CD4-positive, alpha-beta T cell treated with Interleukin-4 for 1 hour (primary cell): ENCODE measurements around the gene ABCA1.
"Not testable (repeated sequence)": the region's sequence is repeated elsewhere in the genome, so short reads cannot be mapped to it uniquely, and the experiment has no call there.

Source experiments
- DNase-seq, 2 donors: peaks; one replicate each; pipeline ENCODE4 v3.0.0-alpha.2; 2020 to 2022

The ABCA1 gene

GRCh38 chr9:104948277-104948676 lies 20.3 kb upstream of the ABCA1 start:
- DNase-seq, result no peak

- no peak for DNase-seq
Observed at GRCh38 chr9:104944871-104945270, 16.9 kb upstream of the ABCA1 start.

DNA sequence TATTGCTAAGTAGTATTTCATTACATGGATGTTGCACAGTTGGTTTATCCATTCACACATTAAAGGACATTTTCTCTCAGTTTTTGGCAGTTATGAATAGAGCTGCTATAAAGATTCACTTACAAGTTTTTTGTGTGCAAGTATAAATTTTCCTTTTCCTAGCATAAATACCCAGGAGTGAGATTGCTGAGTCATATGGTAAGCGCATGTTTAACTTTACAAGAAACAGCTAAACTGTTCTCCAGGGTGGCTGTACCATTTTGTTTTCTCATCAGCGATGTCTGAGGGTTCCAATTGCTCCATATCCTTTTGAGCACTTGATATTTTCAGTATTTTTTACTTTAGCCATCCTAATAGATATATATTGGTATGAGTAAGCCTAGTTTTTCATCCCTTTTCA lies 16.4 kb upstream of the ABCA1 start:
- DNase-seq, result no peak

- DNase-seq, result no peak
Observed at GRCh38 chr9:104941597-104941996, 13.6 kb upstream of the ABCA1 start.

- no peak for DNase-seq
Observed at GRCh38 chr9:104936291-104936690, 8.3 kb upstream of the ABCA1 start.

GRCh38 chr9:104935501-104935810 lies 7.5 kb upstream of the ABCA1 start:
- DNase-seq, result not testable (repeated sequence)

DNA sequence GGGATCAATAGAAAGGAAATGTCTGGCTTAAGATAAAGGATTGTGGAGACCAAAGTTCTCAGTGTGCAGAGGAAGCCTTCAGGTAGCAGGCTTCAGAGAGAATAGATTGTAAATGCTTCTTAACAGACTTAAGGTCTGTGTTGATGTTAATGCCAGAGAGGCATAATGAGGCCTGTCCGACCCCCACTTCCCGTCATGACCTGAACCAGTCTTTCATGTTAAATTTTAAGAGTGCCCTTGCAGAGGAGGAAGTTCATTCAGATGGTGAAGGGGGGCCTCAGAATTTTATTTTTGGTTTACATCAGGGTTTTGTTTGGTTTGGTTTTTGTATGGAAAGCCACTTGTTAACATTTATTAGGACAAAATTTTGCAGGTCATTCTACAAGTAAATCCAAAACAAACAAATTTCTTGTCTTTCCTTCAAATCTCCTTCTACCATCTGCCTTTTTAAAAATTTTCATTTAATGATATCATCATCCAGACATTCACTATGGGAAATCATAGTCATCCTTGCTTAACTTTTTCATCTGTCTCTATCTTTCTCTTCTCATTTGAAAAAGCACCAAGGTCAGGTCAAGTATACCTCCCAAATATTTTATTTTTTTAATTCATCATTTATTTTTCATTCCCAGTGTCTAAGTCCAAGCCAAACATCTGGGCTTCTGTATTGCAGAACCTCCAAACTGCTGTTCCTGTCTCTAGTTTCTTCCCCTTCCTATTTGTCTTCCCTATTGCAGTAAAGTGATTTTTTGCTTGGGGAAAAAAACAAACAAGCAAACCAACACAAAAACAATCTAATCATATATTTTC lies 6.9 kb upstream of the ABCA1 start:
- DNase-seq, result no peak

DNA sequence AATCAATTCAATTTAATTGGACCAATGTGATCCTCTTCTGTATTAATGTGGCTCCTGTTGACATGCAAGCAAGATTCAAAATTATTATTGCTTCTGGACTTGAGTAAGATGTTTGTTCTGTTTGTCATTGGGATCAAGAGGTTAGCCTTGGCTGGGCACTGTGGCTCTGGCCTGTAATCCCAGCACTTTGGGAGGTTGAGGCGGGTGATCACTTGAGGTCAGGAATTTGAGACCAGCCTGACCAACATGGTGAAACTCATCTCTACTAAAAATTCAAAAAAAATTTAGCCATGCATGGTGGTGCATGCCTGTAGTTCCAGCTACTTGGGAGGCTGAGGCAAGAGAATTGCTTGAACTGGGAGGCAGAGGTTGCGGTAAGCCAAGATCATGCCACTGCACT lies 5.1 kb upstream of the ABCA1 start:
- DNase-seq, result not testable (repeated sequence)

- no peak for DNase-seq
Observed at GRCh38 chr9:104931256-104931655, 3.3 kb upstream of the ABCA1 start.

GRCh38 chr9:104927216-104927911 lies 591 bp downstream of the ABCA1 start:
- DNase-seq, result peak; percentile 9 to 16

GRCh38 chr9:104923740-104924139 lies 4.2 kb downstream of the ABCA1 start:
- DNase-seq, result peak in 1 of 2 donors; percentile 51

- DNase-seq, result no peak
Observed at GRCh38 chr9:104923289-104923688, 4.7 kb downstream of the ABCA1 start.

DNA sequence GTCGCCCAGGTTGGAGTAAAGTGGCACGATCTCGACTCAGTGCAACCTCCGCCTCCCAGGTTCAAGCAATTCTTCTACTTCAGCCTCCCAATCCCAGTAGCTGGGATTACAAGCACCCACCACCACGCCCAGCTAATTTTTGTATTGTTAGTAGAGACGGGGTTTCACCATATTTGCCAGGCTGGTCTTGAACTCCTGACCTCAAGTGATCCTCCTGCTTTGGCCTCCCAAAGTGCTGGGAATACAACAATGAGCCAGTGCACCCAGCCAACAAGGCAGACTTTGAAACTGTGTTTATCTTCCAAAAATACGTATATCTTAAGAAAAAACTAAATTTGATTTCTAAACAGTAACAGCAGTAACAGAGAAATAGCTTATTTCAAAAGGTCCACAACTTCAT lies 5.2 kb downstream of the ABCA1 start:
- not testable (repeated sequence) for DNase-seq

DNA sequence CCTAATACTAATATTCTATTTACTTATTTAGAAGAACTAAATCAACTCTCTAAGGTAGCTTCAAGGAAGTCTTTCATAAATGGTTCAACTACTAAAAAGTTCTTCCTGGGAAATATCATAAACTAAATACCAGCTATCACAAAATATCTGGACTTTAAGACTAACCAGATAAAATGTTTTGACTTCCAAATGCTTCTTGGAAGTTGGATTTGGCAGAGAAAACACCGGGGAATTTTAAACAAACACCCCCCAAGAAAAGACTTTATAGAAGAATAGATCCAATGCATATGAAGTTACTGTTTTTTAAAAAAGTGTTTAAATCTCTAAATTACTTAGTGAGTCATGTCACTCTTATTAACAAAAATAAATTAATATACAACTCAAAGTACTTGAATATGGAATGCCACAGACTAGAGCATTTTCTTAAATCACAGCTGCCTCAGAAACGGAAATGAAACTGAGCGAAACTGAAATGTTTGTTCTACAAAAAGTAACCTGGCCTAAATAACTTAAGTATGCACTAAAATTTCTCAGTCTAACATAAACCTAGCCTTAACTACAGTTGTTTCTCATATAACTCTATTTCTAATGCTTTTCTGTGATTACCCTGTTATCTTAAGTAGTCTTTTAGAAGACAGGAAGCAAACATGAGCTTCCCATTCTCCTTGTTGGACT lies 6.8 kb downstream of the ABCA1 start:
- no peak for DNase-seq

DNA sequence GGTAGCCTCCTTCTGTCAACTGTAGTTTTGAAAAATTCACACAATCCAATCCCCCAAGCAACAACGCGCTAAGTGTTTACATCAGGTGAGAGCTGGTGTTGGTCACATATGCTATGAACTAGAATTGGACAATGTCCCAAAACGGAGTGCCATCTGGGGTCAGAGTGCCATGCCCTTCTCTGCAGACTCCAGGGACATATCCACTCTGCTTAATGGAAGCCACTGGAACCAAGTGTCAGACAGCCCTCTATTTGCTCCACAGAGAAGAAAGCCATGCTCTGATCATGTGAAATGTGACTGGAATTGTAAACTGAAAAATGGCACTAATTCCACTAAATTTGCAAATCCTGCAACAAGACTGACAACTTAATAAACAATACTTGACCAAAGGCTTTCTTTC lies 12.2 kb downstream of the ABCA1 start:
- DNase-seq, result no peak

DNA sequence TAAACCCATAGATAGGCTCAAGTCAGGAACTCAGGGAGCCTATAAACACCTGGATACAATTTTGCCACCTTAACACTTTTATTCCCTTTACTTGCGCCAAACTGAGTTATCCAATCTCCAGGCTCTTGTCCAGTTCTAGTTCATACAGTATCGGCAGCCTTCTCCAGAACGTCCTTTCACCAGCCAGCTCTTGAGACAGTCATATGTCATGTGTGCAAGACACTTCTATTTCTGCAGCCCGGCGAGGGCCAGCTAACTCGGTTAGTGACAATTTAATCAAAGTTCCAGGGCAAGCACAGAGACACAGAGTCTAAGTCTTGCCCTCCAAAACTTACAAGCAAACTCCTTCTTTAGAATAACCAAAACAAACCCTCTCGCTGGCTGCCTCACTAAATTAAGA lies 12.9 kb downstream of the ABCA1 start:
- no peak for DNase-seq

GRCh38 chr9:104914466-104914865 lies 13.5 kb downstream of the ABCA1 start:
- DNase-seq, result peak in 1 of 2 donors; percentile 21

GRCh38 chr9:104912606-104913005 lies 15.3 kb downstream of the ABCA1 start:
- no peak for DNase-seq

GRCh38 chr9:104911032-104911607 lies 16.8 kb downstream of the ABCA1 start:
- no peak for DNase-seq

DNA sequence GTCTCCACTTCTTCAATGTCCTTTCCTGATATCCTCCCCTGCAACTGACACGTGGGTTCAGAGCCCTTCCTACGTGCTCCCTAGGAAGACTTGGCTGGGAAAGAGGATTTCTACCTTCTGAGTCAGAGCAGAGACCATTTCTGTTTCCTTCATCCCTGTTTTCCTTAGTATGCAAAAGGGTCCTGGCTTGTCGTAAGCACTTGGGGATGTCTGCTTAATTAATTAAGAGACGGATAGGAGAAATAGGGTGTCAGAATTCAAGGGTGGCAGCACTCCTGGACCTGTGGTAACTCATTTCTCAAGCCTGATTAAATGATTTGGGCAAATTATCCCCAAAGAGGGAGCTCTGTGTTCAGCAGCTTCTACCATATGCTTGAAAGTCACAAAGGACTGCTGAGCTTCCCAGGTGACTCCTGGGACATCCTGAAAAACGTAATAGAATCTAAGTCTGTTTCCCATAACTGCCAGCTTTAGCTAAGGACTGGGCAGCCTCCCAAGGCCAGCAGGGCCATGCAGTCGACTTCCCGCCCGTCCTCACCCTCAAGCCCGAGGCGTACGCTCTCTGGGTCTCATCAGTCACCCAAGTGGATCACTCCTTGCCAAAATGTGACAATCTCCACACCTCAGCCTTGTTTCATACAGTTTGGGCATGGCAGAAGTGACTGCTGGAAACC lies 20.5 kb downstream of the ABCA1 start:
- no peak for DNase-seq

GRCh38 chr9:104906441-104907277 lies 21.3 kb downstream of the ABCA1 start:
- no peak for DNase-seq

DNA sequence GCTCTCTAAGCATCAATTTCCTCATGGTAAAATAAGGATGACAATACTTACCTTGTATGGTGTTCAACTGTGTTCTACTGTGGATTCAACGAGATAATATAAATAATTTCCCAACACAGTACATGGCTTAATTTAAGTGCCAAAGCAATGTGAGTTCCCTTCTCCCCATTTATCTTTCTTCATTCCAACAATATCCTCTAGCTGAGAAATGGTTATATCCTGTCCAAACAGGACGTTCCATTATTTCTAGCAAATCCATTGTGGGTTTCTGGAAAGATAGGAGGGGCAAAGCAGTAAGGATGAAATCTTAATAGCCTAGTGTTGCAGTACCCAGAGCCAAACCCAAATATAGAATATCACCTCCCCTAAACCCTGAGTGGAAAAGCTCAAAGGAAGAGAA lies 22.0 kb downstream of the ABCA1 start:
- DNase-seq, result no peak
